Fibroblast of lung (primary cell): ENCODE data around the gene CMSS1.

ENCODE experiments used
- CTCF ChIP-seq, 2 donors: IDR thresholded peaks in 1 of 2; conservative IDR thresholded peaks in 1 of 2; 1 replicate in 1 of 2; 2 replicates in 1 of 2; pipeline ENCODE4 v1.5.1; 2011 to 2012; ENCODE audit warnings: low read length in 2 of 2, control low read depth in 1 of 2, inconsistent platforms in 1 of 2, low read depth in 1 of 2, mild to moderate bottlenecking in 1 of 2
- EZH2 ChIP-seq: IDR thresholded peaks from 2 replicates; pipeline ENCODE4 v1.5.1; 2012; ENCODE audit warnings: low read length, control low read depth, mild to moderate bottlenecking; ENCODE audit errors: missing control alignments

- TF ChIP-seq CTCF (conservative IDR thresholded peaks at IDR 0.05 in 1 of 2, IDR thresholded peaks at IDR 0.05 in 1 of 2; ENCODE audit: low read depth in 1 of 2, low read length in 2 of 2) (no peak), EZH2 (no peak)
These were observed 20.1 kb downstream of the CMSS1 start for GRCh38 chr3:99837715-99838114.
